Fibroblast of skin of left biceps (primary cell): Measurements from ENCODE around the gene SEC24B.
"Not testable (repeated sequence)": the region's sequence is repeated elsewhere in the genome, so short reads cannot be mapped to it uniquely, and the experiment has no call there.

ENCODE experiments used
- DNase-seq, 2 experiments: peaks; one replicate each; pipeline ENCODE4 v3.0.0-alpha.2; 2013; ENCODE audit warnings: low read depth in 2 of 2

The SEC24B gene

DNA sequence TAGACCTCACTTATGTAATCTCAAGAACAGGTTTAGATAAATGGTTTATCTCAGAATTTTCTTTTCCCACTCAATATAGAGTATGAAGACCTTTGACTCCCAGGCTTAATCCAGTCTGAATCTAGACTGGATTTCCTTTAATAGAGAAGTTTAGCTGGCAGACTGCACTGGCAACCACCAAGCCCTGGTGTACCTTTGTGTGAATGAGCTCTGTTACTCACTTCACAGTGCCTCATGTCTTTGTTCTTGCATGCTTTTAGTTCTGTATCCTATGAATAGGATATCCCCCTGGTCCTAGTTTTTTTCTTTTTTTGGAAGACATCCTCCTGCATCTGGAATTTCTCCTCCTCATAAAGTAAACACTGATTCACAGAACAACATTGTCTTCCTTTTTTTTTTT is 73.3 kb downstream of the SEC24B start:
- DNase-seq: no peak

DNA sequence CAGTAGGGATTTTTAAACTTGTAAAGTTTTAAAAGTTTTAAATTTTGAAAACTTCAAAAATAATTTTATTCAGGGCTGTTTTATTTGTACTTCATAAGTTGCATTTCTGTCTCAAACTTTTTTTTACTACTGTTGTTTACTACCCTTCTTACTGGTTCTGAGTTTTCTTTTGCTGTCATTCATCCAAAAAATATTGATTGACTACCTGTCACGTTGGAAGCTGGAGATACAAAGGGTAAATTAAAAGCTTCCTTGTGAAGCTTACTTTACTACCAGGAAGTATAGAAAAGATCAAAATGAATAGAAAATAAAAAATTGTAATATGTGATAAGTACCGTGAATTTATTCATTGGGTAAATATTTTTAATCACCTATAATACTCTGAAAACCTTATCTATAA is 77.1 kb downstream of the SEC24B start:
- no peak for DNase-seq

DNA sequence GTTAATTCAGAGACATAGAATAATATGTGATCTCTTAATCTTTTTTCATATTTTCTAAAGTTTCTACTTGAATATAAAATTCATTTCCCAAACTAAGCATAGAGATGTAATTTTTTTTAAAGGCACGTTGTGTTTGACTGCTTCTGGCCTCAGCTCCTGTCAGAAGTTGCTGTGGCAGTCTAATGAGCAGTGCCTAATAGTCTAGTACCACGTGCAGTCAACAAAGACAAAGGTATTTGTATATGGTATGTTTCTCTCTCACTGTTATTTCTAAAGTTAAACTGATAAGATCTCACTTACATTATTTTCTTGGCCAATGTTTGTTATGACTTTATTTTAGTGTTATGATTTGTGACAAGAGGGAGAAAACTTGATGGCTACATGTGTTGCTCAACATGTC is 77.8 kb downstream of the SEC24B start:
- DNase-seq: no peak

DNA sequence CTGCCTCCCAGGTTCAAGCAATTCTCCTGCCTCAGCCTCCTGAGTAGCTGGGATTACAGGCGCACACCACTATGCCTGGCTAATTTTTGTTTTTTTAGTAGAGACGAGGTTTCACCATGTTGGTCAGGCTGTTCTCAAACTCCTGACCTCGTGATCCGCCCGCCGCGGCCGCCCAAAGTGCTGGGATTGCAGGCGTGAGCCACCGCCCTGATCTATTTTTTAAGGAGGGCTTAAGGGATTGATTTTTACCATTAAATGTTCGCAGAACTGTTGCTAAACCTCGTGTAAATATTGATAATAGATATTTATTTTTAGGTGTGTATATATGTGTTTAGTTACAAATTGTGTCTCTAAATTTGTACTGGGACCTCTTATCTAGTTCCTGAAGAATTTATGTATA is 79.8 kb downstream of the SEC24B start:
- DNase-seq: not testable (repeated sequence)

DNA sequence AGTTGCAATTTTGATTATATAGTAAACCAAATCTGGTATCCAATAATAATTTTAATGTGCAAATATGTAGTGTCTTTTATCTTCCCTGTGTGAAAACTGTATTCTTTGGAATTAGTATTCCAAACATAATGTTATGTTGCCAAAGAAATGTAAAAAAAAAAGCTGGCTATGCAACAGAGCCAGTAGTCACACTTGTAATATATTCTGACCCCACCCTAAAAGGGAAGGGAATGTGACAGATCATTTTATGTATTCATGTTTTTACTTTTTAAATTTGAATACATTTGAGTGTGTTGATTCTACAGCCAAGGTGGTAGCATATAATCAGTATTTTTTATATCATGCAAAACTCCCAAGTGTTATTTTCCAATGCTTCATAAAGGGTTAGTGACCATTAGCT is 98.6 kb downstream of the SEC24B start:
- DNase-seq: no peak

DNA sequence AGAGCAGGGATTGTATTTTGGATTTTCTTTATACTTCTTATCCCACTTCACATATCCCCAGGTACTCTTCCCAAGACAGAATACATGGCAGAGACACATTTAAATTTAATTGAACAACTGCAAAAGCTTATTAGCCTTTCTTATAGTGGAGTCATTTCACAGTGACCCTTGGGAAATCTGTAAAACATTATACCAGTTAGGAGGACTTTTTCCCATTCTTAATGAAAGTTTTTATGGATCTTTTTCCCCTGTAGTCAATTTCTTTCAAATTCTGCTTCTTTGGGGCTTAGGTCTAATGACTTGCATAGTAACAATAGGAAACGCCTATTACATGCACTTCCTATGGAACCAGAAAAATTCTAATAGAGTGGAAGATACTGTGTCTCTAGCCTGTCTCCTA is 111.8 kb downstream of the SEC24B start:
- DNase-seq: no peak

DNA sequence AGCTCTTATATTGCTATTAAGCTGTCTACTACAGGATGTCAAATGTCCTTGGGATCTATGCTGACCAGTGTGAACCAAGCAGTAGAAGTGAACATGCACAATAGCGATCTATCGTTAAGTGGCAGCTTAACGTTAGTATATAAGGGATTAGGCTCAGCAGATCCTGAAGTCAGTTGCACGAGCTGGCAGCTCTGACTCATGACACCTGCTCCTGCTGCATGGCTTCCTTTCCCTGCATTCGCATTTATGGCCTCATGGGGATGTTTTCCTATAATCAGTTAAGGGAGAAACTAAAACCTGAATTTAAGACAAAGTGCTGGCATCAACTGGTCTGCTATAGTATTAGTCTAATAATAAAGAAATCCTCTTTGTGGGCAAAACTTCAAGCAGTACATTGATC is 113.8 kb downstream of the SEC24B start:
- no peak for DNase-seq

DNA sequence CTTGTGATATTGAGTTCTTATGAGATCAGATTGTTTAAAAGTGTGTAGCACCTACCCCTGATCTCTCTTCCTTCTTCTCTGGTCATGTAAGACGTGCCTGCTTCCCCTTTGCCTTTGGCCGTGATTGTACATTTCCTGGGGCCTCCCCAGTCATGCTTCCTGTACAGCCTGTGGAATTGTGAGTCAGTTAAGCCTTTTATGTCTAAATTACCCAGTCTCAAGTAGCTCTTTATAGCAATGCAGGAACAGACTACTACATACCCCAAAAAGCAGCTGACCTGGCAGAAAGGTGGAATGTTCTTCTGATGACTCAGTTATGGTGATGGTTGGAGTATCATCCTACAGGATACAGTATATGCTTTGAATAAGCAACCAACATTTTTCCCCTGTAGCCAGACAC is 115.0 kb downstream of the SEC24B start:
- peak; percentile 35 to 50 for DNase-seq

DNA sequence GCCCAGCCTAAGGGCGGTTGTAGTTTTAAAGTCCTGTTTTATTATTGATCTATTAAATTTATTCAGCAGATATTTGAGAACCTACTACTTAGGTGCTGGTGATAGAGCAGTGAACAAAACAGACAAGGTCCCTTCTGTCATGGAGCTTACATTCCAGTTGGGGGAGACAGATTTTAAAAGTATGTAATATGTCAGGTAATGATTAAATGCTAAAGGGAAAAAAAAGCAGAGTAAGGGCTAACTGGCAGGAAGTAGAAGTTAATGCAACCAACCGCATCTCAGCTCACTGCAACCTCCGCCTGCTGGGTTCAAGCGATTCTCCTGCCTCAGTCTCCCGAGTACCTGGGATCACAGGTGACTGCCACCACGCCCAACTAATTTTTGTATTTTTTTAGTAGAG is 118.6 kb downstream of the SEC24B start:
- DNase-seq: no peak

DNA sequence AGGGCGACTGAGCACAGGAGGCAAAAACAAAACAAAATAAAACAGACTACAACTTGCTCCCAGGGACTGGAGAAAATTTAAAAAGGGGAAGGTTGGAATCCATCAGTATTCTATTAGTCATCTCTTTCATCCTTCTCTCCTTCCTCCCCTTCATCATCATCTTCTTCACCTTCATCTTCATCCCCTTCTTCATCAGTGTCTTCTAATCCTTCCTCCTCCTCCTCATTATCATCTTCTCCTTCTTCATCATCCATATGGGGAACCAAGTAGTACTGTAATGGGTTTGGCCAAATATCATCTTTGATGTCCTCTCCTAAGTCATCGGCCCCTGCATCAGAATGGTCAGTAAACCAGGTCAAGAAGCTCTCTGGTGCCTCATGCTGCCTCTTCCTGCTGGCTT is 119.5 kb downstream of the SEC24B start:
- no peak for DNase-seq

DNA sequence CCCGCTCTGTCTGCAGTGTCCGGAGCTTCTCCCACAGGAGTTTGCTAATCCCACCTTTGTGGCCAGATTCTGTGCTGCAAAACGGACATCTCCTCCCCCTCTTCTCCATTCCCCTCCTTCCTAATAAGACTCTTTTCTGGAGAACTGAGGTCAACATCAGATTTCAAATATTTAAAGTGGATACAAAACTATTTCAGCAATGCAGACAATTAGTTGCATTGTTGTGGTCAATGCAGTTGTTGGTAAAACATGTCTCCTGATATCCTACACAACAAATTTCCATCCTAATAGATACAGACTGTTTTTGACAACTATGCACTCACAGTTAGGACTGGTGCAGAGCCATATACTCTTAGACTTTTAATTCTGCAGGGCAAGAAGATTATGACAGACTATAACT is 121.4 kb downstream of the SEC24B start:
- DNase-seq: no peak

DNA sequence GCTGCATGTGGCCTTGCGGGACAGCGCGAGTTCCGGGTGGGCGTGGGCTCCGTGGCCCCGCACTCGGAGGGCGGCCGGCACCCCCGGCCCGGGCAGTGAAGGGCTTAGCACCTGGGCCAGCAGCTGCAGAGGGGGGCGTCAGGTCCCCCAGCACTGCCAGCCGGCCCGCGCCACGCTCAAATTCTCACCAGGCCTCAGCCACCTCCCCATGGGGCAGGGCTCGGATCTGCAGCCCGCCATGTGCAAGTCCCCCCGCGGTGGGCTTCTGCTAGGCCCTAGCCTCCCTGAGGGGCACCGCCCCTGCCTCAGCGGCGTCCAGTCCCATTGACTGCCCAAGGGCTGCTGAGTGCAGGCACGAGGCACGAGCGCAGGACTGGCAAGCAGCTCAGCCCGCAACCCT is 123.8 kb downstream of the SEC24B start:
- DNase-seq: no peak

DNA sequence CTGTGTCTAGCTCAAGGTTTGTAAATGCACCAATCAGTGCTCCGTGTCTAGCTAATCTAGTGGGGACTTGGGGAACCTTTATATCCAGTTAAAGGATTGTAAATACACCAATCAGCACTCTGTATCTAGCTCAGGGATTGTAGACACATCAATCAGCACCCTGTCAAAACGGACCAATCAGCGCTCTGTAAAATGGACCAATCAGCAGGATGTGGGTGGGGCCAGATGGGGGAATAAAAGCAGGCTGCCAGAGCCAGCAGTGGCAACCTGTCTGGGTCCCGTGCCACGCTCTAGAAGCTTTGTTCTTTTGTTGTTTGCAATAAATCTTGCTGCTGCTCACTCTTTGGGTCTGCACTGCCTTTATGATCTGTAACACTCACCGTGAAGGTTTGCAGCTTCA is 124.5 kb downstream of the SEC24B start:
- DNase-seq: not testable (repeated sequence)

DNA sequence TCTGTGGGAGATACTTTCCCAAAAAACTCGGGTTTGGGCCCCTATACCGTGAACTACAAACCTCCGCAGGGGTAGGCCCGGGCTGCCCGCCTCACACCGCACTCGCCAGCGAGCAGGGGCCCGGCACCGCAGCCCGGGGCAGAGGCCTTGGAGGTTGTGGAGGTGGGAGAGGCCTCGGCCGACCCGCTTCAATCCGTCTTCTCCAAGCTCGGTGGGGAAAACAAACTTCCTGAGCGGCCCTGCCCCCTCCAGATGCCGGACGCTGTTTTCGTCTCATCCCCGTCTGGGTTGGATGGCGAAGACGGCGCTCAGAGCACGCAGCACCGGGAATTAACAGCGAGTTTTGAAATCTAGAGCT is 126.0 kb downstream of the SEC24B start:
- peak in 1 of 2 experiments; percentile 0 for DNase-seq

DNA sequence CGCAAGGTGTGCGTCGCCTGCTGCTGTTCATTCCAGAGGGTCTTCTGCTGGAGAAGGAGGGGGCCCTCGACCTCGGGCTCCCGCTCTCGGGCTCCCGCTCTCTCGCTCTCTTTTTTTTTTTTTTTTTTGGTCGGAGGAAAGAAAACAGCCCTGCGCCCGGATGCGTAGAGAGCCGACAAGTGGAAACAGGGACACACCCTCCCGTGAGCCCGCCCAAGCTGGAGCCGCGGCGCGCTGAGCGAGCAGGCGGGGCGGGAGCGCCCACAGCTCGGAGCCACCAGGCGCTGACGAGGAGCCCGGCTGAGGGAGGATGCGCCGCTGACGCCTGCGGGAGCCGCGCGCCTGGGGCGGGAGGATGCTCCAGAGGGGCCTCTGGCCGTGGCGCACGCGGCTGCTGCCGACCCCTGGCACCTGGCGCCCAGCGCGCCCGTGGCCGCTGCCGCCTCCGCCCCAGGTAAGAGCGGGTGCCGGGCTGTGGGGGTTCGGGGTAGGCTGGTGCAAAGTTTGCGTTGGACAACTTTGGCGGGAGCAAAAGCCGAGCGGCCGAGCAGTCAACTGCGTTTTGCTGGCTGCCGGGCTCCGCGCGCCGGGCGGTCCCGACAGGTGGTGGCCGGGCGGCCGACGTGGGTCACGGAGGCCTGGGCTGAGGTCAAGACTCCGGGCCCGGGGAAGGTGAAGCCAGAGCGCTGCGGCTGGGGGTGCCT is 126.5 kb downstream of the SEC24B start, which contains the start of gene MCUB:
MCUB (plus strand) TSS at position 264 of the 704 bp plus-strand sequence; CDS start at position 356, 92 bp downstream.
- peak; percentile 62 to 66 for DNase-seq

DNA sequence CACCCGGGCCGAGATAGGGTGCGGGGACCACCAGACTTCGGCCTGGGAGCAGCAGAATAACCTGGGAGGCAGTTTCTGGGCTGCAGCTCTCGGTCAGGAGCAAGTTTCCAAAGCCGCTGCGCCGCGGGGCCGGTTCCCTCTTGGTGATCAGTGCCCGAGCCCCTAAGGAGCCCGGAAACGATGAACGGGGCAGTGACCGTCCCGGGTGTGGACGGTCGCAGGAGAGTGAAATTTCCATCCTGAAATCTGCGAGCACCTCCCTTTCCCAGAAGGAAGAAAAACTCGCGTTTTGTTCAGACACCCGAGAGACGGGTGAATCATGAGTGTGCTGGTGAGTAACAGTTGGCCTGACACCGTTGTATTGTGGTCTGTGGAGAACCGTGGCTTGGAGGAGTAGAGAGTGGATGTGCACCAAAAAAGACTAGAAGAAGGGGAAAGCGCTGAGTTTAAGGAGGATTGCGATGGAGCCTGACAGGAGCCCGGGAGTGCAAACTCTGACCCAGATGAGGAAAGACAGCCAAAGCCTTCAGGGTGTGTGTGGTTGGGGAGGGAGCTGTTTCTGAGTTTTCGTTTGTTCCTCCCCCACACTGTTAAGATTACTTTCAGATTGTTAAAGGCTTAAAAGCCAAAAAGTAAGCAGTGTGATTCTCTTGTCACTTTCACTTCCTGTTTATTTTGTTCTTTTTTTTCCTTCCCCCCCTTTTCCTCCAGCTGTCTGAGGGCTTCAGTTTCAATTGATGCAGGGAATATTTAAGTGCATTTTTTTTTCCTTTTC is 127.3 kb downstream of the SEC24B start:
- peak in 1 of 2 experiments; percentile 30 for DNase-seq

DNA sequence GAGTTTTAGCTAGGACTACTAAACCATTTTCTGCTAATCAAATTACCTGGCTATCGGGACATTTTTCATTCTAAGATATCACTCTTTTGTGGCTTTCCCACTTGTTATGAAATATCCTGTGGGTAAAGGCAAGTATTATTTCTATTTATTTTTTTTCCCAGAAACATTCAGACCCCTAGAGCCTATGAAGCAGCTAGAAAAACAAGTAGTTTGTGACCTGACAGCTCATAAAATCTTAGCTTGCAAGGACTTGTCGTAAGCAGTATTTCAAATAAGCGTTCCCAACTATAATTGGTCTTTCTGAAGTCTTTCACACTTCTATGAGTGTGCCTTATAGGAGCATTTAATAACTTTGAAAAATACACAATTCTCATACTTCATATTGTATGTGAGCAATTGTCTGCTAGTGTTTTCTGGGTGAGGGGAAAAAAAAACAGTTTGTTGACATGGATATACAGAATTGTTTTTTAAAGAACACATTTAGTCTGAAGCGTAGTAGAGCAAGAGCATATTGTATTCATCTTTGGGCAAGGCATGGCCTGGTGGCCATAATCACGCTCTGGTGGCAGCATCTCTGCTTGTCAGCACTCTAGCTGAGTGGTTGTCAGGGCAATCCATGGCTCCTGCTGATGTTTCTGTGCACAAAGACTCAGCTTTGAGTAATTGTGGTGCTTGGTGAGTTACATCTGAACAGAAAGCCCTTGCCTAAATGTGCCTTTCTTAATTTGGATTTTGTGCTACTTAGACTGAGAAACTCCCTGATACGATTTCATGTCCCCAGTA is 129.0 kb downstream of the SEC24B start:
- DNase-seq: no peak

DNA sequence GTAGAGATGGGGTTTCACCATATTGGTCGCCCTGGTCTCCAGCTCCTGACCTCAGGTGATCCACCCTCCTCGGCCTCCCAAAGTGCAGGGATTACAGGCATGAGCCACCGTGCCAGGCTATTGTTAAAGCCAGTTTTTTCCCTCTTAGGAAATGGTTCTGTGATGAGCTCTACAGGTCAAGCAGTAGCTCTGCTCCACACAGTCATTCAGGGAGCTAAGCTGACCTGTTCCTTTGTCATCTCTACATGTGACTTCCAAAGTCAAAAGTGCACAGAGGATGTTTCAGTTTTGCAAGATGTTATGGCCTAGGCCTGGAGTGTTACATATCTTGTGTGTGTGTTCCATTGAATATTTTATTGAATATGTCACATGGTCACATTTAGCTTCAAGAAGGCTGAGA is 137.9 kb downstream of the SEC24B start:
- no peak for DNase-seq

DNA sequence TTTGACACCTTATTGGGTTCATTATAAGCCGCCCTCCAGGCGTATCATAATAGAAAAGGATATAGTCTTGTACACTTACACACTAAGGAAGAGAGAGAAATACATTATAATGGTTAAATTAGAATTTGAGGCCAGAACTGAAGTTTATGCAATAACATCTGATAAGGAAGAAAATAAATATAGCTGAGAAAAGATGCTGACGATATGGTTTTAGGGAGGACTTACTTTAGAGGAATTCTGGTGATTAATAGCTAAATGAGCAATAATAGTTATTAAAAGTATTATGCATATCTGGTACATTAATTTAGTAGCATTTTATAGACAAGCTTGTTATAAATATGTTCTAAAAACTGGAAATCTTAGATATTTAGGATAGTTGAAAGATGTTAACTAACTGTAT is 138.5 kb downstream of the SEC24B start:
- DNase-seq: no peak

DNA sequence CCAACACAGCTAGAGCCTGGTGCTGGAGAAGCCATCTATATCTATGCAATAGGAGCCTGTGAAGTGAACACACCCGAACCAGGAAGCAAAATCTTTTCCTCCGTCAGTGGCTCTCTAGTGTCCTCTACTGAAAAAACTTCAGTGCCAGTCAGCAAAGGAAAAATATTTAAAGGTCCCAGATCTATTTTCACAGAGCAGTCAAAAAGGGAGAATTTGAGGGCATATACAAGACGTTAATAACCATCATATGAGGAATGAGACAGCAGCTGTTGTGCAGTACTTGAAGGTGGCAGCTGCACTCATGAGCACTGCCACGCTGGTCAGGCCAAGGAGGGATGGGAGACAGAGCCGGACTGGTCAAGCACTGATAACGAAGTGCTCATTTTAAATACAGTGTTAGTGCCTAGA is 140.8 kb downstream of the SEC24B start:
- no peak for DNase-seq

DNA sequence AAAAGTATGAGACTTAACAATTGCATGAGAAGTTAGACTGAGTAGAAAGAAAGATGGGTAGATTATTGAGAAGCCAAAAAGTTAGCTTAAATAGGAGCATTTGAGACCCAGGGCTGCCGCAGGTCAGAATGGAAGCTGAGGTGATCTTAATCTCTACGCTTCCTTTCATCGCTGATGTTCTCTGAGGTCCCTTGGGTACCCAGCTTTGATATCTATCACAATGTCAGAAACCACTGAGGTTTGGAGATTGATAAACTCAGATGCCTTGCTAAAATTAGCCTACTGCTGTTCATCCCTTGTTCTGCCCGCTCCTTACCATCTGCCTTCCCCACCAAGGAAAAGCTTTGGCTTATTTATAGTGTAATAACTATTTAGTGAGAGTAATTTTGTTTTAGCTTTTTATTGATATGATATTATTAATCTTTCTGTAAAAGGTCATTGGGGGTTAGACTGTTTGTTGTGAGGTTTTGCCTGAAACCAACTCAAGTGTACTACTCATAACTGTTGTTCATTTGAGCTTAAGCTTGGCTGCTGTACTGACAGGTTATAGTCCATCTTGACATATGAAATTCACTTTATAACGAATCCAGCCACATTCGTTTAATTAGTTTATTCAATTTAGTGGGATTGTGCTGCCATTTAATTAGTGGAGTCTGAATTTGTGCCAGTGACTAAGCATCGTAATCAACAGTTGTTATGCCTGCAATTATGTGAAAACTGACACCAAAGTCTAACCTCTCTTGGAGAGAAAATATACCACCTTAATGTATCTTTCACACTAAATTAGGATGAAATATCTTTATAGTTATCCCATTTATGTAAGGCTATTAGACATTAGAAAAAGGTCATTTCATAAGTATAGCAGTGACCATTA is 141.6 kb downstream of the SEC24B start:
- no peak for DNase-seq

DNA sequence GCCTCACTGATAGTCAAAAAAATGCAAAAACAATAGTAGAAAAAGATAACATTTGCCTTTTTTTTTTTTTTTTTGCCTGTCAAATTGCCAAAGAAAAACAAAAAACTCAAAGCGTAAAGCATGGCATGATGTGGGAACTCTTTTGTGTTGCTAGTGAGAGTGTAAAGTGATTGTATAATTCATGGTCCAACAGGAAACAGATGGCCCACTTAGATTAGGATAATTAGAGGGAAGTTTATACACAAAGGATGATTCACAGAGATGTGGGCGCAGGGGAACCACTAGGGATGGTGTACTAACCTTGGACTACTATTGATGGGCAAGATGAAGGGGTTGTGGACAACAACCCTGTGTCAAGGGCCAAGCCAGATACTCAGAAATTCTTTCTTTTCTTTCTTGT is 142.8 kb downstream of the SEC24B start:
- DNase-seq: no peak
